GM19023 (cell line): ENCODE results near the gene HOXA7.

Experiments used
- ATAC-seq: cut with Tn5 transposase; IDR thresholded peaks from one replicate; pipeline ENCODE4 v1.9.1; 2021; ENCODE audit warnings: mild to moderate bottlenecking, moderate library complexity; ENCODE audit not compliant: unreplicated experiment

Gene HOXA7

DNA sequence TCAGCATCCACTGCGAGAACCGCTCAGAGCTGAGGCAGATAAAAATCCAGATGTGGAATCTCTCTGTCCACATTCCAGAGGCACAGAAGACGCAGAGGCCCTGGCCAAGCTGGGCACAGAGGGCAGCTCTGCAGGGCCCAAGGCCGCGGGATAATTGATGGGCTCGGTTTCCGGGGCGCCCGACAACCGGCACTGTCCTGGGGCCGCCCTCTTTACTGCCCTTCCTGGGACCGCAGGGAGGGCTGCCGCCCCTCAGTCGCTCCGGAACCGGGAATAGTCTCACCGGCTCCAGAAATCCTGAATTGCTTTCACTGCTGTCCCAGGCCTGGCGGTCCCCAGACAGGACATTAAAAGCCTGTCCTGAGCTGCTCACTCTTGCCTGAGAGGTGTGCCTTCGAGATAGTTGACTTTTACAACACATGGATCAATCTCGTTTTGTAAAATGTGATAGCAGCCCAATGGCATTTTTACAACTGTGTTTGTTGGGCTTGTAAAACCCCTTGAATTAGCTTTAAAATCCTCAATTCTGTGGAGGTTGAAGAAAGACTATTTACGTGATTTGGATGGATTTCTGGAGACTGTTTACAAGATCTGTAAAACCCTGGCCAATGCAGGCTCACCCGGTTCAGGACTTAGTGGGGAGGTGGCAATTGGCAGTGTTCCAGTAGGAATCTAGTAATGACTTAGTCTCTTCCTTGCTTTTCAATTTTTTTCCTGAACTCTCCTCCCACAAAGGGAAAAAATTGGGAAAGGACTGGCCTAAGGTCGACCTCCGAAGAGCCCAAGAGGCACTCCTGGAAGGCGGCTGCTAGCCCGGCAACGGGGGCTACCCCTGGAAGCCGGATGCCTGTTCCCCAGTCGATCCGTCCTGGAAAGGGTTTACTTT, 7.5 kb downstream of the HOXA7 start:
- no peak for ATAC-seq

DNA sequence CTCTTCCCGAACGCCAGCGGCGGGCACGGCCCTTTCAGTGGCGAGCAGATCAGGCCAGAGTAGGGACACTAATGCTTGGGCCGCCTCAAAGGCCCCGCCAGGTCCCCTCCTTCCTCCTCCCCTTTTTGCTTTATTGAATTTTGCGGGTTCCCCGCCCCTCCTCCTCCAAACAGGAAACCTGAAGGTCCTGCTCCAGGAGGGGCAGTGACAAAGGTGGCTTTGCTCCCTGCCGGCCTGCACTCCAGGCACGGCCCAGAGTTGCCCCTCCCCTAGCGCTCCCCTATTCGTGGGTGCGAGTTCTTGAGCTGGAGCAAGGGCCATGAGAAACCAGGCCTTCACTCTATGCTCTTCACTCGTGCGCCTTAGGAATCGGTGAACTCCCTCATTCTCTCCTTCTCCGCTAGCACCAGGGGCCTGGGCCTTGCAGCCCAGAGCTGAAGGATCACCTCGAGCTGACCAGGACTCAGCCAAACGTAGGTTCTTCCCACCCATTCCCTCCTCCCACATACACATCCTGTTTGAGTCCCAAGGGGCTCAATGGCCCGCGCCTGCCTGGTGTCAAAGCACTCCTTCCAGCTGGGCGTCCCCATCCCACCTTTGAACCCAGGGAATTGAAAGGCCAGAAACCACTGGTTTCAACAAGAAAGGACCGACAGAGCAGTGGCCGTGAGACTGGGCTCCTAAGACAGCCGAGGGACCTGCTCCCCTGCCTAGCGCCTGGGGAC, 8.3 kb downstream of the HOXA7 start:
- no peak for ATAC-seq

DNA sequence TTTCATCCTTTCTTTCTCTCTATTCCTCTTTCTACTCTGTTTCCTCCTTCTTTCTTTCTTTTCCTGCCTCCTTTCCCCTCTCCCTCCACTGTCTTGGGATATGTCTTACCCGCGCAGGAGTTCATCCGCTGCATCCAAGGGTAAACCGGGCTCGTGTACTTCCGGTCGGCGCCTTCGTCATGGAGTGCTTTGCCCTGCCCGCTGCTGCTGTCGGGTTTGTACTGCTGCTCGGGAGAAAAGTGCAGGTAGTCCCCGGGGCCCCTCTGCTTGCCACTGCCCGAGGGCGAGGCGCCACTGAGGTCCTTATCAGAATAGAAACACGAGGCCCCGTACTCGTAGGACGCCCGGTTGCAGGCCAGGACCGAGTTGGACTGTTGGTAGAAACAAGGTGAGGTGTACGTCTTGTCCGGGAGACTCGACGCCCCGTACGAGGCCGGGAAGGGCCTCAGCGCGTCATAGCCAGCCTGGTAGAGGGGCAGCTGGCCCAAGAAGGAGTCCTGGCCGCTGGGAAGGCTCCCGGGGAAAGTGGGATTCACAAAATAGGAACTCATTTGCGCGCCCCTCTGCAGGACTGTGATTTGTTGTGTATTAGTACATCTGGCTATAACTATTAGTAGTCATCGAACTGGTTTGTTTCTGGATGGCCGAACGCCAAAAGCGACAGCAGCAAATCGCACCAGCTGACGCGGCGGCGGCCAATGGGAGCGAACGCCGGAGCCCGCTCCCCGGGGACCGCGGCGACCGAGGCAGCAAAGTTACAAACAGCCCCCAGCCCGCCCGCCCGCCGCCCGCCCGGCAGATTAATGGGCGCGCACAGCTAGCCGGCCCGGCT, 9.1 kb downstream of the HOXA7 start, which contains the start of gene HOXA6:
Gene HOXA6, minus strand, starts transcription at position 576 of the 832 bp plus-strand sequence. Its CDS starts 25 bp downstream, at position 551.
- ATAC-seq: no peak

DNA sequence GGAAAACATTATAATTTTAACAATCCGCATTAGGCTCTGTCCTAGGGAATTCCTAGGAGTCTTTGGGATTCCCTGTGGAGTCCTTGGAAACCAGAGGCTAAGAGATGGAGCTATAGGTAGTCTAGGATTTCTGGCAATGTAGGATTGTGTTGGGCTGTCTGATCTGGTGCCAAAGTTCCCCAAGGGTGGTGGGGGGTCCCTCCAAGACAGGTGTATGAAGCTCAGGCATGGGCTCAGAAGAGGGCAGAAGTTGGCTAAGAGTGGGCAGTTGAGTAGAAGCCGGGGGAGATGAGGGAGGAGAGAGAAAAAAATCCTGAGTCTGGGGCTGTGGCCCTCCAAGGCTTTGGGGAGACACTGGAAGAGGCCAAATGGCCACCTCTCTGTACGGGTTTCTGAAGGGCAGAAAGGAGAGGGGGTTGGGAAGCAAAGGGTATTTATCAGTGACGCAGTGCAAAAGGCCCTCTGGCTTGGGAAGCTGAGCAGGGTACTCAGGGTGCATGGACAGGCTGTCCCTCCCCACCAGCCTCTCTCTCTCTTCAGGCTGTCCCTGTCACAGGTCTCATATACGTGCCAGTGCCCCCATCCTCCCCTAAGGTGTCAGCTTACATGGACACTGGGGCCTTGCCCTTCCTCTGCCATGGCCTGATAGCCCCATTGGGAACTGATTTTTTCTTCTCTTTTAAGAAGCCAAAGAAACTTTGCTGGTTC, 9.8 kb downstream of the HOXA7 start:
- no peak for ATAC-seq

DNA sequence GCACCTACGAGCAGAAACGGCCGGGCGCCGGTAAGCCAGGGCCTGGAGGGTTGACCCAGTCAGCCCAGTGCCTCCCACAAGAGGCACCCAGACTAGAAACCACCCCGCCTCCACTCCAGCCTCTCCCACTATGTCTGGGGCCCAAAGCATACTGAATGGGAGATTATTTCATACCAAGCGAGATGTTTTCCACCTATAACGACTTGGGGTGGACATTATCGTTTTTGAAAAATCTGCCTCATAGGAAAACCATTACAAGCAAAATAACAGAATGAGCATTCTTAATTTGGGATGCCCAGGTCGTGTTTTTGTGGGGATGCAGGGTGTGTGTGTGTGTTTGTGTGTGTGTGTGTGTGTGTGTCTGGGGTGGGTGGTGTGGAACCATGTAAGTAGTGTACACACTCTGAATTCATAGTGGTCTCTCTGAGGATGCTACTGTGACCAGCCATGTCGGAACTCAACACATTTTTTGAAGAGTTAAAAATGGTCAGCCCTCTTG, 10.5 kb downstream of the HOXA7 start:
- ATAC-seq: no peak

DNA sequence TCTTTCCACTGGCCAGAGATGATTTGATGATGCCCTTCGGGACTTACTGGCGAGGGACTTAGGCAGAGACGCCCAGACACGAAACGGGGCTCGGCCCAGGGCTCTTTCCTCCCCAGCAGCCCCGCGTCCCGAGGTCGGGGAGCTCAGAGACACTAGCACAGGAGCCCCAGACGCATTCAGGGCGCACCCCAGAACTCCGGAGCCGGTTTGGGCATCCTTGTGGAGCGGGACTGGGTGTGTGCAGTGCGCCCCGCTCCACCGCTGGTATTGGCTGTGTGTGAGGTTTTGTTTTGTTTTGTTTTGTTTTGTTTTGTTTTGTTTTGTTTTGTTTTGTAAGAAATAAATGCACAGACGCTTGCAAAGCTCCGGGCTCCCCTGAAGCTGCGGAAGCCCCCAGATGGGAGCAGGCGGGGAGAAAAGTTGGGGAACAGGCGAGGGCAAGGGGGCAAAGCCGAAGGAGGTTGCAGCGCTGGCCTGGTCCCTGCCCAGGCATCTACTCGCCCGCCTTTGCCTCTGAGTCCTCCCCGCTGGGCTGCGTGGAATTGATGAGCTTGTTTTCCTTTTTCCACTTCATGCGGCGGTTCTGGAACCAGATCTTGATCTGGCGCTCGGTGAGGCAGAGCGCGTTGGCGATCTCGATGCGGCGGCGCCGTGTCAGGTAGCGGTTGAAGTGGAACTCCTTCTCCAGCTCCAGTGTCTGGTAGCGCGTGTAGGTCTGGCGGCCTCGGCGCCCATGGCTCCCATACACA, 11.1 kb downstream of the HOXA7 start:
- no peak for ATAC-seq

DNA sequence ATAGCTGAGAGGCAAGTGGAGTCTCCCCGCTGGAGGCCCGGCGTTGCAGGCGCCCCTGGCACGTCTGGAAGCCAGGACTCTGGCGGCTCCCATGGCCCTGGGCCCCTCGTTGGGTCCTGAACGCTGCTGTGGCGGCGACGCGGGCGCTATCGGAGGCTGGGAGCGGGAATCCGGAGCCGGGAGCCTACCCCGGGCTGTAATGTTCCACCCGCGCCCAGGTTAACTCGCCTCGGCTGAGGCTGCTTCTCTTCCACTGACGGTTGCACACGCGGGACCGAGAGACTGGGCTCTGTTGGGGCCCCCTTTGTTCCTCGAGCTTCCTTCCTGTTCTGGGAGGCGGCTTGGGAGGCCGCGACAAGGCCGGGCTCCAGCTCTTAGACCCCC, 11.7 kb downstream of the HOXA7 start:
- no peak for ATAC-seq

DNA sequence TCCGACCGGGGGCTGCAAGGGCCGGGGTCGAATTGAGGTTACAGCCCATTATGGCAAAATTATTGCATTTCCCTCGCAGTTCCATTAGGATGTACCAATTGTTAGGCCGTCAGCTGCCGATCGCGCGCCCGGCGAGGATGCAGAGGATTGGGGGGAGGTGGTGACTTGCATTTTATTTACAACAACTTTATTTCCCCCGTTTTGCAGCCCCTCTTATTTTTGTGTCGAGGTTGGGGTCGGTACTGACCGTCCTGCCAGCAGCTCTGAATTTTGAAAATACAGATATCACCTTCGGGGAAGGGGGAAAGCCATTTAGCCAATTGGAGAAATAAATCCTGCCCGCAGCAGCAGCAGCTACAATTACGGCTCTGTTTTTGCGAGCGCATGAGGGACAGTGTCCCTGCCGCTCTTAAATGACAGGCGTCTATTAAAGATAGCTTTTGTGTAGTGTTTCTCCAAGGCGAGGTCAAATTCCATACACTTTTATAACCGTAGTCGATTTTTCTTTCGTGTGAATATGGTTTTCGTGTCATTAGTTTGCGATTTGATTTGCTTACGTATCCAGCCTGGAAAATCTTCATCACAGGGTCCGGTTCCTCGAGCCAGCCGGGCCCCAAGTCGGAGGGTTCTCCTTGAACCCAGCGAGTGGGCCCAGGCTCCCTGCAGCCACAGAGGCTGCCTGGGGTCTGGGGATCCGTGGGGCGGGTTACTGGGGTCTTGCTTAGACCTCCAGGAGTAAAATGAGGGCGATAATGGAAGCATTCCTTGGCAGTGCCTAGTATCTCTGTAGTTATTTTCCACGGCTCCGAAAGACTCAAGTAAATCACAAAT, 12.3 kb downstream of the HOXA7 start:
- no peak for ATAC-seq

DNA sequence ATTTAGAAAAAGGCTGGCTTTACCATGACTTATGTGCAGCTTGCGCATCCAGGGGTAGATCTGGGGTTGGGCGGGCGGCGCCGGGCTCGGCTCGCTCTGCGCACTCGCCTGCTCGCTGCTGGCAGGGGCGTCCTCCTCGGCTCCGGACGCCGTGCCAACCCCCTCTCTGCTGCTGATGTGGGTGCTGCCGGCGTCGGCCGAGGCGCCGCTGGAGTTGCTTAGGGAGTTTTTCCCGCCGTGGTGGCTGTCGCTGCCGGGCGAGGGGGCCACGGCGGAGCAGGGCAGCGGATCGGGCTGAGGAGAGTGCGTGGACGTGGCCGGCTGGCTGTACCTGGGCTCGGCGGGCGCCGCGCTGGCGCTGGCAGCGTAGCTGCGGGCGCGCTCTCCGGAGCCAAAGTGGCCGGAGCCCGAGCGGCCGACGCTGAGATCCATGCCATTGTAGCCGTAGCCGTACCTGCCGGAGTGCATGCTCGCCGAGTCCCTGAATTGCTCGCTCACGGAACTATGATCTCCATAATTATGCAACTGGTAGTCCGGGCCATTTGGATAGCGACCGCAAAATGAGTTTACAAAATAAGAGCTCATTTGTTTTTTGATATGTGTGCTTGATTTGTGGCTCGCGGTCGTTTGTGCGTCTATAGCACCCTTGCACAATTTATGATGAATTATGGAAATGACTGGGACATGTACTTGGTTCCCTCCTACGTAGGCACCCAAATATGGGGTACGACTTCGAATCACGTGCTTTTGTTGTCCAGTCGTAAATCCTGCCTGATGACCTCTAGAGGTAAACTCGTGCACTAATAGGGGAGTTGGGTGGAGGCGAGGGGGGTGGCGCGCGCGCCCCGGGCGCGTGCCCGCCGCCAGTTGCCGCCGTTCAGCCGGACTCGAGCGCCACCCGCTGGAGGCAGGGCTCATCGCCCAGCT, 13.2 kb downstream of the HOXA7 start, which contains the start of gene HOXA5:
Gene HOXA5, minus strand, starts transcription at position 659 of the 927 bp plus-strand sequence. Its CDS starts 74 bp downstream, at position 585.
- no peak for ATAC-seq

DNA sequence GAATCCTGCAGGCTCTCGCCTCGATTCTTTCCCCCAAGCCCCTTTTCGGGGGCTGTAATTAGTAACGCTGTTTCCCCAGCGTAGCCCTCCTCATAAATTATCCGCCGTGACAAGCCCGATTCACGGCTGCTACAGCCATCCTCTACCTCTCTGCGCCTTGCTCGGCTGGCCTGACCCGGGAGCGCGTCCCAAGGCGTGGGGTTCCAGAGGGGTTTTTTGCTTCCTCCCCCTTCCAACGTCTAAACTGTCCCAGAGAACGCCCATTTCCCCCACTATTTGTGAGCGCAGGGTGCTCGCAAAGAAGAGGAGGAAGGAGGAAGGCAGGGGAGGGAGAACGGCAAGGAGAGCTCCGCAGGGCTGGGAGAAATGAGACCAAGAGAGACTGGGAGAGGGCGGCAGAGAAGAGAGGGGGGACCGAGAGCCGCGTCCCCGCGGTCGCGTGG, 13.9 kb downstream of the HOXA7 start:
- ATAC-seq: no peak

DNA sequence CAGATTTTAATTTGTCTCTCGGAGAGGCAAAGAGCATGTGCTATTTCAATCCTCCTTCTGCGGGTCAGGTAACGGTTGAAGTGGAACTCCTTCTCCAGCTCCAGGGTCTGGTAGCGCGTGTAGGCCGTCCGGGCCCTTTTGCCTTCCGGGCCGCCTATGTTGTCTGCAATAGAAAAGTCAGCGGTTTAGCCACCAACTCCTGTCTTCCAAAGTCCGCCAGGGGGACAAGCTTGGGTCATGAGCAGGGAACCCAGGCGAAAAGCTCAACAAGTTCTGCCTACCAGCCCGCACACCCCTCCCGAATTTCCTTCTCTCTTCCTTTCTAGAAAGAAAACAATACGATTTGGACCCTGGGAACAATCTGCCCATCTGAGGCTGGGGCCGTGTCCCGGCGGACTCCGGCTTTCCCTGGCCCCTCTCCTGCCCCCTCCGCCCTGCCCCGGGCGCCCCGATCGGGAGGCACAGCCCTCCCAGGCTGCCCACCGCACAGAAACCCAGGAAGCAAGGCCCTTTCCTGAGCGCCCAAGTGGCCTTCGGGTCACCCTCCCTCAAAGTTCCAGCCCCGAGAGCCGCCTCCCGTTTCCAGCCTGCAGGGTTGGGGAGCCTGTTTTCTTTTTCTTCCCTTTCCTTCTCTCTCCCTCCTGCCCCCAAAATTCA, 14.4 kb downstream of the HOXA7 start:
- ATAC-seq: no peak

DNA sequence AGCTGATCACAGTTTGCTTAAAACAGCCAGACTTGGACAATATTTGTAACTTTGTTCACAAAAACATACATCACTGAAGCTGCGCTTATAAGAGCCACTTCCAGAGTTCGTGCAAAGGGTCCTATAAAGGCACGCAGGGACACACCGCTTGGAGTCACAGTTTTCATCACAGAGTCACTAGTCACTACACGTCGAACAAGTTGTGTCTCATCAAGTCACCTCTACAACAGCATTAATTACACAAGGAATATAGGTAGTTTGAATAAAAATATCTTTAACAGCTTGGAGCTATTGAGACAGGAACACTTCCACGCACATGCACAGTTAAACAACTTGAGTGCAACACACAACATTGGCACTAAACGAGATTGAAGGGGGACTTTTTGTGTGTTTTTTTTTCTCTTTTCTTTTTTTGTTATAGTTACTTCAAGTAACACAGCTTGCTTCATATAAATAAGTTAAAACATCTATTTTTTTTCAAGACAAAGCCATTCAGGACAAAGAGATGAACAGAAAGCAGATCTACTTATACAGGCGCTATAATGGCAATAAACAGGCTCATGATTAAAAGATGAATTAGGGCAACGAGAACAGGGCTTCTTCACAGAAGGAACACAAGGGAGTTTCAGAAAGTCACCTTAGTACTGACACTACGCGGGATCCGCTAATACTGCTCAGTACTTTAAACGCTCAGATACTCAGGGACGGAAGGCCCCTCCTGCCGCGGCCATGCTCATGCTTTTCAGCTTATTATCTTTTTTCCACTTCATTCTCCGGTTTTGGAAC, 15.1 kb downstream of the HOXA7 start:
- no peak for ATAC-seq

DNA sequence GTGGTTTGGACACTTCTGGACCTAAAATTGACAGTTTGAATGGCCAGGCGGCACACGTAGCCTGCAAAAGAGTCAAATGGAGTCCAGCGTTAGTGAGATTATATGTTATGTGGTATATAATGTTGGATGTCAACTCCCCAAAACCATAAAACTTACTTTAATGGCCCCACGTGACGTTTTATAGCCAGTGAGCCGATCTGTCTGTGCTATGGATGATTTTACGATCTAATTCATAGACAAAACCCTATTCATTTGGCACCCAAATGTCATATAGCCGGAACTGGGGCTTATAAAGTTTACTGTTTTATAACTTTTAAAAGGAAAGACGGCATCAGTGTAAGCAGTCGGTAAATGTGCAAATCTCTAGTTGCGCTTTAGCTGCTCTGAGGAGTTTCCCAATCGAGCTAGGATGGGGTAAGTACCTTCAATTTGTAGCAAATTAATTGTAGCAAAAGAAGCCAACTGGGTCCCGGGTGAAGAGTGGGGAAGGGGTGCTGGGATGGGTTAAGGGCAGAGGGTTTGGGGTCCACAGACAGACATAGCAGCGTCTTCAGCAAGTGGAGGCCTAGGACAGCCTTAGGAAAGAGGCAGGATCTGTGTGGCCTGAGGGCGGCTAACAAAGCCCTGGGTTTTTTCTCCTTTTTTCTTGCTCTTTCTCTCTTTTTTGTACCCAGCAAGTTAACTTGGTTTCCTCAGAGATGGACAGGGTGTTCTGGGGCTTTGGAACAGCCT, 16.2 kb downstream of the HOXA7 start:
- ATAC-seq: no peak

DNA sequence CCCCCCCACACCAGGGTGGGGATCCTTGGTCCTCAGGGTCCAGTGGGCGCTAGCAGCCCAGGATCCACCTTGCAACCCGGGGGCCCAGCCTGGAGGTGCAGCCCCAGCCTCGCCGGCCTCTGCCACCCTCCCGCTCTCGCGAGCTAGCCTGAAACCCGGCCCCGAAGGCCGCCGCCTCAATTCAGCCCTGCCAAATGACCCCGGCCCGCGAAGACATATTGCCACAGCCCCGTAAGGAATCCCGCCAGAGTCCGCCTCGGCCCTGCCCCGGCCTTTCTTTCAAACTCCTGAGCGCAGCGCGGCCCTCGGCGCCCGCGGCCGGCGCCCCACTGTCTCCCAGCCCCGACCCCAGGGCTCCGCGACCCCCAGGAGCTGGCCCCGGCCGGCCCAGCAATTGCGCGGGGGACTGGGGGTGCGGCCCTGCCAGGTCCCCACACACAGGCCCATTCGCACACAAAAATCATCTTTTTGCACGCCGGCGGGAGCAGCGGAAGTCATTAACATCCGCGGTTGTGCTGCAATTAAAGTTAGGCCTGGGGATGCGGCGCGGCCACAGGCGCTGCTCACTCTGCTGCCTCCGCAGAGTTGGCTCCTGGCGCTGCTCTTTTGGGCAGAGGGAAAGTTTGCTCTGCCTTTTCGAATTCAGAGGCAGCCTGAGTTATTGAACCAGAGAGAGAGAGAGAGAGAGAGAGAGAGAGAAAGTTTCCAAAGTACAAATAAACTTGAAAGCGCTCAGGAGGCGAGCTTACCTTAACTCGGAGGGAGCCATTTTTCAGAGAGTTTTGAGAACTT, 16.9 kb downstream of the HOXA7 start:
- ATAC-seq: no peak

DNA sequence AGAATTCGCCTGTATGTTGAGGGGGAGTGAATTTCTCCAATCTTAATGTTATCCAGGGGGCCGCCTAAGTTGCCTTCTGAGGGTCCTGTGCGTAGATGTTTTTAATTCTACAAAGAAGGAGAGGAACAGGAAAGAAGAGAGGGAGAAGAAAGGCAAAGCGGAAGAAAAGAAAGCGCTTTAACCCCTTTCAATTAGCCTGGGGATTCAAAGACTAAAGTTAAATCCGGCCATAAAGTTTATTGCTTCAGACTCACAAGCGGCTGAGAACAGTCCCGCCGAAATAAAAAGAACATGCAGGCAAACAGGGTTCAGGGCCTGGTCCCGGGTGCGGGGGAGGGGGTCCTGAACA, 17.5 kb downstream of the HOXA7 start:
- ATAC-seq: no peak
